ENCODE data around the gene DBF4.
A peak's percentile ranks its signal among the peaks of the same experiment; 100 is the strongest.
"Not testable (repeated sequence)": the region's sequence is repeated elsewhere in the genome, so short reads cannot be mapped to it uniquely, and the experiment has no call there.

Gene DBF4, protein sequence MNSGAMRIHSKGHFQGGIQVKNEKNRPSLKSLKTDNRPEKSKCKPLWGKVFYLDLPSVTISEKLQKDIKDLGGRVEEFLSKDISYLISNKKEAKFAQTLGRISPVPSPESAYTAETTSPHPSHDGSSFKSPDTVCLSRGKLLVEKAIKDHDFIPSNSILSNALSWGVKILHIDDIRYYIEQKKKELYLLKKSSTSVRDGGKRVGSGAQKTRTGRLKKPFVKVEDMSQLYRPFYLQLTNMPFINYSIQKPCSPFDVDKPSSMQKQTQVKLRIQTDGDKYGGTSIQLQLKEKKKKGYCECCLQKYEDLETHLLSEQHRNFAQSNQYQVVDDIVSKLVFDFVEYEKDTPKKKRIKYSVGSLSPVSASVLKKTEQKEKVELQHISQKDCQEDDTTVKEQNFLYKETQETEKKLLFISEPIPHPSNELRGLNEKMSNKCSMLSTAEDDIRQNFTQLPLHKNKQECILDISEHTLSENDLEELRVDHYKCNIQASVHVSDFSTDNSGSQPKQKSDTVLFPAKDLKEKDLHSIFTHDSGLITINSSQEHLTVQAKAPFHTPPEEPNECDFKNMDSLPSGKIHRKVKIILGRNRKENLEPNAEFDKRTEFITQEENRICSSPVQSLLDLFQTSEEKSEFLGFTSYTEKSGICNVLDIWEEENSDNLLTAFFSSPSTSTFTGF

DNA sequence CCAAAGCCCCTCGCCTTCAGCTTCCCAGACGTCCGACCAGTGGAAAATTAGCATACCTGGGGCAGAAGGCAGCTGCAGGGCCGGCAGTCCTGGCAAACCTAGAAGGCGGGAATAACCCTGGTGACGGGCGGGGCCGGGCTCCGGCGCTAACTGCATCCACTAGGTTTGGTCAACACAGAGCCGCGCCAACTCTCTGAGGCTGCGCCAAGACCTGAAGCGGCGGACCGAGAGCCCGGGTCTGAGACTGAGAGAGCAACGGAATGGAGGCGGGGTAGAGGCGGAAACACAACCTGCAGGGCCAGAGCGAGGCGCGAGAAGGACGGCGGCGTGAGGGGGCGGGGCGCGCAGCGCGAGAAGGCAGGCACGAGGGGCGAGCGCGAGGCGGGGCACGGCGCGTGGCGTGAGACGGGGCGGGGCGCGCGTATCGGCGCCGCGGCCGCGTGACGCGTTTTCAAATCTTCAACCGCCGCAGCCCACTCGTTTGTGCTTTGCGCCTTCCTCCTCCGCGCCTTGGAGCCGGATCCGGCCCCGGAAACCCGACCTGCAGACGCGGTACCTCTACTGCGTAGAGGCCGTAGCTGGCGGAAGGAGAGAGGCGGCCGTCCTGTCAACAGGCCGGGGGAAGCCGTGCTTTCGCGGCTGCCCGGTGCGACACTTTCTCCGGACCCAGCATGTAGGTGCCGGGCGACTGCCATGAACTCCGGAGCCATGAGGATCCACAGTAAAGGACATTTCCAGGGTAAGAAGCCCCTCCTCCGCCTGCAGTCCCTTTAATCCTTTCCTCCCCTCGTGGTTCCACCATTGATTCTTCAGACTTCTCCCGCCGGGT, at the start of gene DBF4, which contains the start of gene SLC25A40:
DBF4 (plus strand) TSS at position 454 of the 829 bp plus-strand sequence; CDS start at position 694, 240 bp downstream.
SLC25A40 (minus strand) TSS at position 321 of the 829 bp plus-strand sequence. CDS start 17,633 bp downstream, outside the sequence.
- DNase-seq (ENCODE audit: low spot score): peak; percentile 77

DNA sequence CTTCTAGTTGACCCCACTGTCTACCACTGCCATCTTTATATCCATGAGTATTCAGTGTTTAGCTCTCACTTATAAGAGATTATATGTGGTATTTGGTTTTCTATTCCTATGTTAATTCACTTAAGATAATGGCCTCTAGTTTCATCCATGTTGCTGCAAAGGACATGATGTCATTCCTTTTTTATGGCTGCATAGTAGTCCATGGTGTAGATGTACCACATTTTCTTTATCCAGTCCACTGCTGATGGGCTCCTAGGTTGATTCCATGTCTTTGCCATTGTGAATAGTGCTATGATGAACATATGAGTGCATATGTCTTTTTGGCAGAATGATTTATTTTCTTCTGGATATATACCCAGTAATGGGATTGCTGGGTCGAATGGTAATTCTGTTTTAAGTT, 47.9 kb upstream of the DBF4 start:
- not testable (repeated sequence) for DNase-seq (ENCODE audit: low spot score)

DNA sequence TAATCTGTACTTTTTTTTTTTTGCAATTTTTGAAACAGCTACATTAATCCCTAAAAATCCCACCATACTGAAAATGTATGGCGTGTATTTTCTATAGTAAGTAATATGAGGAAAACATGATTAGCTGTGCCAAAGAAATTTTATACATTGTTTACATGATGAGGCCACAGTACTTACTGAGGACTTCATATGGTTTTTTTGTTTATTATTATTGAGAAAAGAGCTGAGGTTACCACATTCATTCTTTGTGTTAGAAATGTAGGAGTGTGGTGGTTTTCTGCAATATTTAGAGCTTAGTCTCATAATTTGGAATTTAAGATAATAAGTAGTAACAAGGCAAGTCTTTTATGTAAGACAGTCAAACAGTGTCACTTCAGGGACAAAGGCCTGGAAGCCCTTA, 45.2 kb upstream of the DBF4 start:
- DNase-seq (ENCODE audit: low spot score): no peak

DNA sequence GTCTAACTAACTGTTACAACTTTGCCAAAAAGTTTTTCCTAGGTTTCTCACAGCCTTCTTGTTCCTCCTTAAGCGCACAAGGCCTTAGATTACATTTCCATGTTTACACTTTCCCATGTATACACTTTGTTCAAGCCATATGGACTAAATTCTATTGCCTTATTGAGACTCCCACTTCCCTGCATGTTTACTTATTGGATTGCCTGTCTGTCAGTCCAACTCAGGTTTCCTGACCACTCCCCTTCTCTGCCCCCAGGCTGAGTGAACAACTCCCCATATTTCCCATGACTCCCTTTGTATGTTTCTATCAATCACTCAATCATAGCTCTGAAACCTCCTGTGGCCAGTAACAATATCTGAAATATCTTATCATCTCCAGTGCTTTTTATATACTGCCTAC, 43.2 kb upstream of the DBF4 start:
- no peak for DNase-seq (ENCODE audit: low spot score)

DNA sequence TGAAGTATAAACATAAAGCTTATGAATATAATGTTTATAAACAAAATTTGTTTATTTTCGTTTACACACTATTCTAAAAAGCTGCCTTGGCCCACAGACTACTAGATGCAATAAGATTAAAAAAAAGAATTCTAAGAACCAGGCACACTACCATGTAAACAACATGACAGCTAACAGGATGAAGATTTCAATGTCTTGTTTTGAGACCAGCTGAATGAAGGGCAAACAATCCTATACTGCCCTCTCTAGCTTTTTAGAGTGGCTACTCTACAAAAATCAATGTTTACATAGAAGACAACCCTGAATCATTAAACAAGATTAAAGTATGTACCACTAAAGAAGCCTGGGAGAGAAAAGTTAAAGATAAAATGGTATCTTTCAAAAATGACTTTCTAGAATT, 38.7 kb upstream of the DBF4 start:
- no peak for DNase-seq (ENCODE audit: low spot score)

DNA sequence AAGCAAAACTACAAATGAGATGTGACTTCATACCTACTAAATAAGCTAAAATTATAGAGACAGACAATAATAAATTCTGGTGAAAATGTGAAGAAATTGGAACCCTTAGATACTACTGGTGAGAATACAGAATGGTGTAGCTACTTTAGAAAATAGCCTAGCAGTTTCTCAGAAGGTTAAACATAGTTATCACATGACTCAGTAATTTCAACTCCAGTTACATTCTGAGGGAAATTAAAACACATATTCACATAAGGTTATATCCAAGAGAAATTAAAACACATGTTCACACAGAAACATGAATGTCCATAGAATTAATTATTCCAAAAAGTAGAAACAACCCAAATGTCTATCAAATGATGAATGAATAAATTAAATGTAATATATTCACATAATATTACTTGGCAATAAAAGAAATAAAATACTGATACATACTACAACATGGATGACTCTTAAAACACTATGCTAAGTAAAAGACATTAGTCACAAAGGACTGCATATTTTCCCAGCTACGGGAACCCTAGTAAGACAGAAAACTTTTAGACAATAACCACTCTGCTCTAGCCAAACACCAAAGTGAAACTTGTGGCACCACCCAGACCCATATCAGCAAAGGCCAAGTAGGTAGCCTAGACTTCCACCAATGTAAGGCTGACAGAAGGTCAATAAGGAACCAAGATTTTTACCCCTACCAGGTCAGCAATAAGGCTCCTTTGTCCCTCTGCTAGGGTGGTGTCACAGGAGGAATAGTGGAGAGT, 25.3 kb upstream of the DBF4 start:
- DNase-seq (ENCODE audit: low spot score): no peak

DNA sequence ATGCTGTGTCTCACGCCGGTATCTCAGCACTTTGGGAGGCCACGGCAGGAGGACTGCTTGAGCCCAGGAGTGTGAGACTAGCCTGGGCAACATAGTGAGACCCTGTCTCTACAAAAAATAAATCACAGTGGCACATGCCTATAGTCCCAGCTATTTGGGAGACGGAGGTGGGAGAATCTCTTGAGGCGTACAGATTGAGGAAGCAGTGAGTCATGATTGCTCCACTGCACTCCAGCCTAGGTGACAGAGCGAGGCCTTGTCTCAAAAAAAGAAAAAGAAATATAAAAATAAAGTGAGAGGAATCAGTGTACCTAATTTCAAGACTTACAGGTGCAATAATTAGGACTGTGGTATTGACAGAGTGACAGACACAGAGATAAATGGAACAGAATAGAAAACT, 24.0 kb upstream of the DBF4 start:
- DNase-seq (ENCODE audit: low spot score): no peak

DNA sequence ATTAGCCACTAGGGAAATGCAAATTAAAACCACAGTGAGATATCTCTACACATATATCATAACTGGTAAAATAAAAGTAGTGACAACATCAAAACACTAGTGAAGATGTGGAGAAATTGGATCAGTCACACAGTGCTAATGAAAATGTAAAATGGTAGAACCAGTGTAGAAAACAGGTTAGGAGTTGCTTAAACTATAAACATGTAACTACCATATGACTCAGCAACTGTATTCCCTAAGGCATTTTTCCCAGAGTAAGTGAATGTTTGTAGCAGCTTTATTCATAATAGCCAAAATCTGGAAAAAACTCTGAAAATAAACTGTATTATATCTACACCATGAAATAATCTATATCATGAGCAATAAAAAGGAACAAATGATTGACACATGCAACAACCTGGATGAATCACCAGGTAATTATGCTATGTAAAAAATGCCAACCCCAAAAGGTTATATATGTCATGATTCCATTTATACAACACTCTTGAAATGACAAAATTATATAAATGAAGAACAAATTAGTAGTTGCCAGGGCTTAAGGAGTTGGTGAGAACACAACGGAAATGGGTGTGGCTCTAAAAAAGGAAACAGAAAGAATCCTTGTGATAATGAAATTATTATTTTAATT, 22.9 kb upstream of the DBF4 start:
- DNase-seq (ENCODE audit: low spot score): no peak

DNA sequence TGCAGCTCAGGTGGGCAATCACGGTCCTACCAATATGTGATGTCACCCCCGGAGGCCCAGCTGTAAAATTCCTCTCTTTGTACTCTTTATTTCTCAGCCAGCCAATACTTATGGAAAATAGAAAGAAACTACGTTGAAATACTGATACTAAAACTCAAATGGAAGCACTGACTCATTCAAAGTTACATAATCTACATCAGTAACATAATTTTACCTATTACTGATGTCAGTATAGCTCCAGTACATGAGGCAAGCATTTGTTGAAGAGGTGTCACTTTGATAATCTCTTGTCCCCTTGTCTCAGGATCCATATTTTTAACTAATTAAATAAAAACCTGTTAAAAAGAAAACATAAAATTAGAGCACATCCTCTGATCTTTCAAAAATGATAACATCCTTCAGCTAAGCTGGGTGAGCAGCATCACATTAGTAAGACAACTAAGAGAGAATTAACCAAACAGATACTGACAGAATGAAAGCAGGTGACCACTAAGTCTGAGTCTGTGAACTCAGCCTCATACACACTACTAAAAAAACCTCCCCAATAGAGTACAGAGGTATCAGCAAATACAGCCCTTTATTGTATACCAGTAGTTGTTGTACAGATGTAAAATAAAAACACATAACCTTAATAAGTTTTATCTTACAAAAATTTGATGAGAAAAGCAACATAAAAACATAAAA, 17.7 kb upstream of the DBF4 start:
- DNase-seq (ENCODE audit: low spot score): no peak

DNA sequence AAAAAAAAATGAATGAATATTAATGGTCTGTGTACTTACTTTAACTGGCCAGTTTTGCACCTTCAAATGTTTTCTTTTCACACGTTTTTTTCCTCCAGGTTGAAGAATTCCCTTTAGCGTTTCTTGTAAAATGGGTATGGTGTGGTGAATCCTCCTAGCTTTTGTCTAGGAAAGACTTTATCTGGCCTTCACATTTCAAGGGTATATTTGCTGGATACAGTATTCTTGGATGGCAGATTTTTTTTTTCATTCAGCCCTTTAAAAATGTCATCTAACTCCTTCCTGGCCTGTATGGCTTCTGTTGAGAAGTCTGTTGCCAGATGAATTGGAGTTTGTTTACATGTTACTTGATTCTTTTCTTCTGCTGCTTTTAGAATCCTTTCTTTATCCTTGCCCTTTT, 10.2 kb upstream of the DBF4 start:
- DNase-seq (ENCODE audit: low spot score): no peak

DNA sequence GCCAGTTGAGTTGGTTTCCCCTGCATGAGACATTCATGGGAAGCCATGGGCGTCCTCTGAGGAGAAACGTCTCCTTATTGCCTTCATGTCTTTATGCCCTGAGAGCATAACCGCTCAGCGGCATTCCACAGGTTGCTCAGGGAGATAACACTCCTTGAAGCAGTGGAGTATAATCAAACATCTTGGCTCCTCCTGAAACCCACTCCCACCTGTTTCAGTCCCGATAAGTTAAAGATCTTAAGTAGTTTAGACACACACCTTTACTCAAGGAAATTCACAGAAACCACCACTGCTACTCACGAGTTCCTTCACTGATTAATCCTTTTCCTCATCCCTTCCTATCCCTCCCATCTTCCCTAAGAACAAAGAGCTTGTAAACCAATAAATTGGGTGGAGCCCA, 9.8 kb upstream of the DBF4 start:
- not testable (repeated sequence) for DNase-seq (ENCODE audit: low spot score)

DNA sequence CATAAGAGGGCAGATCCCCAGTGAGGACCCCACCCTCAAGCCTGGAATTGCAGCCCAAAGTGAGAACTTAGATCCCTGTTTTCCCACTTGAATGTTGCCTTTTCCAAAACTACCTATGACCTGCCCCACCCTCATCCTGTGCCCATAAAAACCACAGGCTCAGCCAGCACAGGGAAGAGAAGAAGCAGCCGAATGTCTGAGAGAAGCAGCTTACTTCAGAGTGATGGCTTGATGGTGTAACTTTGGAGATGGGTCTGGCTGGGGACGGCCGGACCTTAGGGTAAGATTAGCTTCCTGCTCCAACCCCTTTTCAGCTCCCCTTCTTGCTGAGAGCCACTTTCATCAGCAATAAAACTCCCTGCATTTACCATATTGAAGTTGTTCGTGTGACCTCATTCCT, 5.8 kb upstream of the DBF4 start:
- no peak for DNase-seq (ENCODE audit: low spot score)

DNA sequence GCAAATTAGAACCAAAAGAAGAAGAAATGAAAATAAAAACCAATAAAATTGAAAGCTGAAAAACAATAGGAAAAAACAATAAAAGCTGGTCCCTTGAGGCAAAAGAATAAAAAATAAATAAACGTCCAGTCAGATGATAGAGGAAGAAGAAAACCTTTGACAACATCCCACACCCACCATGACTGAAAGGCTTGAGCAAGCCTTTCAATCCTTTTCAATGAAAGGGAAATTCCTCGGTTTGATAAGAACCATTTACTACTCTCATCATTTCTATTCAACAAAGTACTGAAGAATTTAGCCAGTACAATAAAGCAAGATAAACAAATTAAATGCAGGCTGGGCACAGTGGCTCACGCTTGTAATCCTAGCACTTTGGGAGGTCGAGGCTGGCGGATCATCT, 3.9 kb upstream of the DBF4 start:
- DNase-seq (ENCODE audit: low spot score): no peak

DNA sequence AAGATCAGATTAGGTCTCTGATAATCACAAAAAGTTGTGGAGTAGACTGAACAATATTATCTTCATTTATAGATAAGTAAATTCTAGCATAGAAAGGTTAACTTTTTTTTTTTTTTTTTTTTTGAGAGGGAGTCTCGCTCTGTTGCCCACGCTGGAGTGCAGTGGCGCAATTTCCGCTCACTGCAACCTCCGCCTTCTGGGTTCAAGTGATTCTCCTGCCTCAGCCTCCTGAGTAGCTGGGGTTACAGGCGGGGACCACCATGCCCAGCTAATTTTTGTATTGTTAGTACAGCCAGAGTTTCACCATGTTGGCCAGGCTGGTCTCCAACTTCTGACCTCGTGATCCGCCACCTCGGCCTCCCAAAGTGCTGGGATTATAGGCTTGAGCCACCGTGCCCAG, 3.0 kb upstream of the DBF4 start:
- DNase-seq (ENCODE audit: low spot score): not testable (repeated sequence)

DNA sequence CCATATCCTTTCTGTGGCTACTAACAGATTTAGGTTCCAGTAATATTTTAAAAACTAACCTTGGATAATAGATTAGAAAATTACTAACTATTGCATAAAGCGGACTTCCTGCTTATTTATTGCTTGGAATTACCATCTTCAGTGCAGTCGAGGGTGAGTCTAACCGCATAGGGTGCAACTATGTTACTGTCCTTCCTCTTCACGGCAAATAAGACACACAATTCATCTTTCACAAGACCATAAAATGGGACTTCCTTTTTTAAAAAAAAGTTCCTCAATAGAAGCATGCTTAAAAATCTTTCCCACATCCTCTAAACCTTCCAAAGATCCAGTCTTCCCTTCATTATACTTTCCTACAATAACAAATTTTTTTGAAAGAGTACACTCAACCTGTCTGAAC, 2.2 kb upstream of the DBF4 start:
- no peak for DNase-seq (ENCODE audit: low spot score)

DNA sequence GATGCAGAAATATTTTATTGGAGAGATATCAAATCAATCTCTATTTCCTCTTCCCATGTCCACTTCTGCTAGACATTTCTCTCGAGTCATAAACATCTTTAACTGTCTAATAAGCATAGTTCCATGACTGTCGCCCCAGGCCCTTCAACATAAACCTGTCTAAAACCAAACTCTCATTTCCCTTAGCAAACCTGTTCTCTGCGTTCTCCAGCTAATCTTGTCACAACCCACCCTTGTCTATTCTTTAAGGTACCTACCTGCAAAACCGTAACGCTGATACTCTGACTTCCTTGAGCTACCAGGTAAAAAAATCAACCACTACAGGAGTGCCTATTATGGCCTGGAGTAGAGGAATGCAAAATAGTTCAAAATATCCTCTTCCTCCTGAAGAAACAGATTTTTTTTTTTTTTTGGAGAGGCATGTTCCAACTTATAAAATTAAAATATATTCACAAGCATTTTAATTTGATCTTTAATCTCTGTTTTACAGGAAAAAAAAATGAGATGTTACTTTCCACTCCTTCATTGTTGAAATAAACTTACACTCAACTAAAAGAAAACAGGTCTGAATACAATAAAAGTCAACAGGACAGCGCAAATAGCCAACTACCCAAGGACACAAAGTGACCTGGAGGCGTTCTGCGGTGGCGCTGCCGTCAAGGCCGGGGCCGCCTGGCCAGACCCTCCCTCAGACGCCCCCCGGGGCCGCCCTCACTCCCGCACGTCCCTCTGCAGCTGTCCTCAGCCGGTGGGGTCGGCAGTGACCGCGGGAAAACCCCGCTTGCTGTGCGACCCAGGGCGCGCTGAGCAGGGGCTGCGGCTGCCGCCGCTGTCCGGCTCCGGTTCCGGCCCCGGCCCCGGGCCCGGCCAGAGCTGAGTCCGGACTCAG, 898 bp upstream of the DBF4 start:
- DNase-seq (ENCODE audit: low spot score): peak; percentile 19

DNA sequence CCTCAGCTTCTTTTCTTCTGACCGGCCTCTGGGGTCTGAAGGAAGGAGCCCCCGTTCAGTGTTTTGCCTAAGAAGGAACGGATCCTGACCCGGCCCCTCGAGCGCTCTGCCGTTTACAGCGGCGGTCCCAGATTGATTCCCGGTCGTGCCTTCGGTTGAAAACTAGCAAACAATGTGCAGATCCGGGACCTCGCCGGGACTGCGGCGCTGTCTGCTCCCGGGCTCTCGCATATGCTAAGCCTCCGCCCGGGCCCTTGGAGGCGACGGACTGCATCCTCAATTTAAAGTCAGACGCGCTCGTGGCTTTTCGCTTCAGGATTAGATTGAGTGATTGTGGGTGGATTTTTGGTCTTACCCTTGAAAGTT, 559 bp downstream of the DBF4 start:
- DNase-seq (ENCODE audit: low spot score): peak; percentile 24

DNA sequence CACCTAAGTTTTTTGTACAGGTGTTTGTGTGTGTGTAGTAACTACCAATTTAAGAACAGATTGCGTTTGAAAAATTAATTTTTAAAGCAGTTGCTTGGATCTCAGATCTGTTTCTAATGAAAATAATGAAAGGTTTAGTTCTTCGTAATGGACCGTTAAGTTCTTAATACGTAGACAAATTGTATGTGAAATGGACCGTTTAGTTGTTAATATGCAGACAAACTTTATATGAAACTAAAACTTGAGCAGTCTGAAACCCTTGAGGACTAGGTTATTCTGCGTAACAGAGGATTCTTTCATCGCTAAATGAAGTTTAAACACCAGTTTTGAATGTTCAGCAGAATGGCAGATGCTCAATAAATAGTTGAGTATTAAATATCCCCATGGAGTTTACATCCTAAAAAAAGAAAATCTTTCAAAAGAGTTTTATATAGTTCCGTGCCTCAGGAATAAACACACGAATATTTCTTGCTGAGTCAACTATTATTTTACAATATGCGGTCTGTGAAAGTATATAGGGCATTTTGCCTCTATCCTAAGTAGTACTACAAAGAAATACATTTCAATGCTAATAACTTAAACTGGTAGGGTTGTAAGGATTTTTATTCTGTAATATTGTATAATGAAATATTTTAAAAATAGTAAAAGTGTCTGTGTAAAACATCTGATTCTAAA, 1.2 kb downstream of the DBF4 start:
- DNase-seq (ENCODE audit: low spot score): no peak

DNA sequence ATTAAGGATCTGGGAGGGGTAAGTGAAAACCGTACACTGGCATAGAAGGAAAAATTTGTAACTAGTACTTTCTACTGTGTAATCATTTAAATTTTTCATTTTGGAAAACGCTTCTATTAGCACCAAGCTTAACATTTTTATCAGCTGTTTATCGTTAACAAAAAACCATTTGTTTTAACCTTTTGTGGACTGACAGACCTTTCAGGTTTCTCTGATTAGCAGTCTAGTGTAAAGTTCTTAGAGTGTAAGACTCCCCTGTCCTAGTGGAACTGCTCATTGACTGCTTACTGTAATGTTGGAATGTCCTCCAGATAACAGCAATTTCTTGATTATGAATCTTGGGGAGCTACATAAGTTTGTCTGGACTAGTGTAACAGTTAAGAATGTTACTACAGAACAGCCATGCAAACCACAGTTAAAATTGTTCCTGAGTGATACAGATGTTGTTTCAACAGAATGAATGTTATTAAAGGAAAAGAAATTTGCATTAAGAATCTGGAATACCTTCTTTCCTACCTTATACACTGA, 2.0 kb downstream of the DBF4 start:
- DNase-seq (ENCODE audit: low spot score): no peak
